HG03095 (cell line): ENCODE results near the gene GNAO1.
"Not testable (repeated sequence)": the region's sequence is repeated elsewhere in the genome, so short reads cannot be mapped to it uniquely, and the experiment has no call there.

ENCODE experiments used
- ATAC-seq: cut with Tn5 transposase; IDR thresholded peaks from one replicate; pipeline ENCODE4 v1.9.1; 2021; ENCODE audit warnings: moderate library complexity; ENCODE audit not compliant: unreplicated experiment

GNAO1 gene

GRCh38 chr16:56357241-56357764 lies 166.0 kb downstream of the GNAO1 start:
- ATAC-seq: peak; percentile 3

- ATAC-seq: no peak
Measured at GRCh38 chr16:56357765-56358322, 166.6 kb downstream of the GNAO1 start.

- ATAC-seq: no peak
Measured at GRCh38 chr16:56360117-56361008, 169.1 kb downstream of the GNAO1 start.

GRCh38 chr16:56362057-56362655 lies 170.9 kb downstream of the GNAO1 start:
- no peak for ATAC-seq

- ATAC-seq: no peak
Measured at GRCh38 chr16:56362706-56363105, 171.4 kb downstream of the GNAO1 start.

GRCh38 chr16:56363181-56363716 lies 172.0 kb downstream of the GNAO1 start:
- no peak for ATAC-seq

GRCh38 chr16:56363781-56364565 lies 172.7 kb downstream of the GNAO1 start:
- ATAC-seq: no peak

- no peak for ATAC-seq
Measured at GRCh38 chr16:56364865-56365264, 173.6 kb downstream of the GNAO1 start.

- no peak for ATAC-seq
Measured at GRCh38 chr16:56365552-56365951, 174.3 kb downstream of the GNAO1 start.

GRCh38 chr16:56366945-56367344 lies 175.7 kb downstream of the GNAO1 start:
- ATAC-seq: no peak

- ATAC-seq: no peak
Measured at GRCh38 chr16:56367764-56368163, 176.5 kb downstream of the GNAO1 start.

- ATAC-seq: no peak
Measured at GRCh38 chr16:56368545-56368944, 177.3 kb downstream of the GNAO1 start.

- no peak for ATAC-seq
Measured at GRCh38 chr16:56369202-56369601, 177.9 kb downstream of the GNAO1 start.

- no peak for ATAC-seq
Measured at GRCh38 chr16:56370185-56370874, 179.0 kb downstream of the GNAO1 start.

- ATAC-seq: no peak
Measured at GRCh38 chr16:56370875-56371659, 179.8 kb downstream of the GNAO1 start.

GRCh38 chr16:56371660-56371937 lies 180.3 kb downstream of the GNAO1 start:
- no peak for ATAC-seq

GRCh38 chr16:56372013-56372634 lies 180.8 kb downstream of the GNAO1 start:
- no peak for ATAC-seq

- no peak for ATAC-seq
Measured at GRCh38 chr16:56373003-56373402, 181.7 kb downstream of the GNAO1 start.

- ATAC-seq: not testable (repeated sequence)
Measured at GRCh38 chr16:56375792-56376191, 184.5 kb downstream of the GNAO1 start.
